ENCODE data around the gene COL18A1.
"Not testable (repeated sequence)": the region's sequence is repeated elsewhere in the genome, so short reads cannot be mapped to it uniquely, and the experiment has no call there.

Gene COL18A1

DNA sequence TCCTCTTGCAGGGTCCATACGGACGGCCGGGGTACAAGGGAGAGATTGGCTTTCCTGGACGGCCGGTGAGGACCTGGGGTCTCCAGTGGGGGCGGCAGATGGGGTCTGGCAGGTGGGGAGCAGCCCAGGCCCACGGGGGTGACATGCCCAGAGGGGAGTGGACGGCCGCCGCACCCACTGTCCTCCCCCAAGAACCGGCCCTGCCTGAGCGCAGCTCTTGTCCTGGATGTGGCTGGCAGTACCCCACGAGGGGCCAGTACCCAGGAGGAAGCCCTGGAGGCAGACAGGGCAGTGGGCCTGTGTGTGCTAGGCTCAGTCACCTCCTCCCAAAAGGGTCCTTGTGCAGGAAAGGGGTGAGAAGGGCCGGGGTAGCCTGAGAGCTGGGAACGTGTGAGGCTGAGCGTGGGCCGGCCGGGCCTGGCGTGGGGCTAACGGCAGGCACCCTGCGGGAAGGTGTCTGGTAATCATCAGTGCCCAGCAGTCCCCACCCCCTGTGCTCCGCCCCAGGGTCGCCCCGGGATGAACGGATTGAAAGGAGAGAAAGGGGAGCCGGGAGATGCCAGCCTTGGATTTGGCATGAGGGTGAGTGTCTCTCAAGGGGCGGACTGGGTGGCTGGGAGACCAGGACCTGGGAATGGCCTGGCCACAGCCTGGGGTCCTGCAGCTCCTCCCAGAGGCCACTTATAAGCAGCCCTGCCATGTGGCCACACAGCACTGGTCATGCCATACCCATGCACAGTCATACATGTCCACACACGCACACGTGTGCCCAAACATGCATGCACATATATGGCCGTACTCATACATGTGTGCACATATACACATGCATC lies 90.1 kb downstream of the COL18A1 start:
- no peak for DNase-seq (ENCODE audit: low spot score)

GRCh38 chr21:45496151-45496967 lies 91.4 kb downstream of the COL18A1 start:
- DNase-seq (ENCODE audit: low spot score) = no peak

DNA sequence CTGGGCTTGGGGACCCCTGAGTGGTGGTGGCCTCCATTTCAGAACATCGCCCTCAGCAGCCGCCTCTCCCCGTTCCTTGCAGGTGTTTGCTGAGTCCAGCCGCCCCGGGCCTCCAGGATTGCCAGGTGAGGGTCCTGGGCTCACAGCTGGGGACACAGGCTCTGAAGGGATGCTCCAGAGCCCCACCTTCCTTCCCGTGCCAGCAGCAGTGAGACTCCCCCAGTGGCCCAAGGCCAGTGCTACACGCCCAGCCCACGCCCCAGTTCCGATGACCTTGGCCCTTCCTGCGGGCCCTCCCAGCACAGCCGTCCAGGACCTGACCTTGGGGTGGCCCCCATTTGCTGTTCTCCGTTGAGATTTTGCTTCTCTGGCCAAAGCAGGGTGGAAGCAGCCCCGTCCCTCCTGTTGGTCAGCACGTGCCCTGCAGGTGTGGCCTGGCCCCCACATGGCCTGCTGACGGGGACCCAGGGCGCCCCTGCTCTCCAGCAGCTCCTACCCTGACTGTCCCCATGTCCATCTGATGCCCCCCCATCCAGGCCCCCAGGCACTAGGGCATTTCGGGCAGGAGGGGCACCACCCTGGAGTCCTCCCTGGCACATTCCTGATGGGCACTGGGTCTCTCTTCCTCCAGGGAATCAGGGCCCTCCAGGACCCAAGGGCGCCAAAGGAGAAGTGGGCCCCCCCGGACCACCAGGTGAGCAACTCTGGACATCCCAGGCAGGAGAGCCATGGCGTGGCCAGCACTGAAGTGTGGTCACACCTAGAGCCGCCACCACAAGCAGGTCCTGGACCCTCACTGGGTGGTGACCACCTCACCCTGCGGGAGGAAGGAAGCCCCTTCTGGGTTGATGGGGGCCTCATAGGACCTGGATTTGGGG lies 92.2 kb downstream of the COL18A1 start:
- DNase-seq (ENCODE audit: low spot score) = no peak

GRCh38 chr21:45497846-45498645 lies 93.1 kb downstream of the COL18A1 start:
- DNase-seq (ENCODE audit: low spot score) = no peak

GRCh38 chr21:45498646-45499000 lies 93.7 kb downstream of the COL18A1 start:
- no peak for DNase-seq (ENCODE audit: low spot score)

GRCh38 chr21:45499201-45499750 lies 94.3 kb downstream of the COL18A1 start:
- no peak for DNase-seq (ENCODE audit: low spot score)

DNA sequence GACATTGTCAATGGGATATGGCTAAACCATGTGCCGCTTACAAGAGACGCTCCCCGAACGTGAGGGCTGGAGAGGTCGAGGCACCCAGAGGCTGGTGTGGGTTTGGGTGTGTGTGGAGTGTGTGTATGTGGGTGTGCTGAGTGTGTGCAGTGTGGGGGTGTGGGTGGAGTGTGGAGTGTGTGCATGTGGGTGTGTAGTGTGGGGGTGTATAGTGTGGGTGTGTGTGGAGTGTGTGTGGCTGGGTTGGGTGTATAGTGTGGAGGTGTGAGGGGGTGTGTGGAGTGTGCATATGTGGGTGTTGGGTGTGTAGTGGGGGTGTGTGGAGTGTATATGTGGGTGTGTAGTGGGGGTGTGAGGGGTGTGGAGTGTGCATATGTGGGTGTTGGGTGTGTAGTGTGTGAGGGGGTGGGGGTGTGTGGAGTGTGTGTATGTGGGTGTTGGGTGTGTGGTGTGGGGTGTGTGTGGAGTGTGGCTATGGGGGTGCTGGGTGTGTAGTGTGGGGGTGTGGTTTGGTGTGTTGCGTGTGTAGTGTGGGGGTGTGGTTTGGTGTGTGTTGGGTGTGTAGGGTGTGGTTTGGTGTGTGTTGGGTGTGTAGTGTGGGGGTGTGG lies 95.1 kb downstream of the COL18A1 start:
- DNase-seq (ENCODE audit: low spot score) = no peak

GRCh38 chr21:45501081-45502005 lies 96.4 kb downstream of the COL18A1 start:
- DNase-seq (ENCODE audit: low spot score) = not testable (repeated sequence)

GRCh38 chr21:45502006-45502345 lies 97.0 kb downstream of the COL18A1 start:
- no peak for DNase-seq (ENCODE audit: low spot score)

GRCh38 chr21:45502600-45502999 lies 97.6 kb downstream of the COL18A1 start:
- DNase-seq (ENCODE audit: low spot score) = no peak

- DNase-seq (ENCODE audit: low spot score) = not testable (repeated sequence)
Measured at GRCh38 chr21:45503226-45503625, 98.3 kb downstream of the COL18A1 start.

- no peak for DNase-seq (ENCODE audit: low spot score)
Measured at GRCh38 chr21:45504021-45504515, 99.1 kb downstream of the COL18A1 start.

DNA sequence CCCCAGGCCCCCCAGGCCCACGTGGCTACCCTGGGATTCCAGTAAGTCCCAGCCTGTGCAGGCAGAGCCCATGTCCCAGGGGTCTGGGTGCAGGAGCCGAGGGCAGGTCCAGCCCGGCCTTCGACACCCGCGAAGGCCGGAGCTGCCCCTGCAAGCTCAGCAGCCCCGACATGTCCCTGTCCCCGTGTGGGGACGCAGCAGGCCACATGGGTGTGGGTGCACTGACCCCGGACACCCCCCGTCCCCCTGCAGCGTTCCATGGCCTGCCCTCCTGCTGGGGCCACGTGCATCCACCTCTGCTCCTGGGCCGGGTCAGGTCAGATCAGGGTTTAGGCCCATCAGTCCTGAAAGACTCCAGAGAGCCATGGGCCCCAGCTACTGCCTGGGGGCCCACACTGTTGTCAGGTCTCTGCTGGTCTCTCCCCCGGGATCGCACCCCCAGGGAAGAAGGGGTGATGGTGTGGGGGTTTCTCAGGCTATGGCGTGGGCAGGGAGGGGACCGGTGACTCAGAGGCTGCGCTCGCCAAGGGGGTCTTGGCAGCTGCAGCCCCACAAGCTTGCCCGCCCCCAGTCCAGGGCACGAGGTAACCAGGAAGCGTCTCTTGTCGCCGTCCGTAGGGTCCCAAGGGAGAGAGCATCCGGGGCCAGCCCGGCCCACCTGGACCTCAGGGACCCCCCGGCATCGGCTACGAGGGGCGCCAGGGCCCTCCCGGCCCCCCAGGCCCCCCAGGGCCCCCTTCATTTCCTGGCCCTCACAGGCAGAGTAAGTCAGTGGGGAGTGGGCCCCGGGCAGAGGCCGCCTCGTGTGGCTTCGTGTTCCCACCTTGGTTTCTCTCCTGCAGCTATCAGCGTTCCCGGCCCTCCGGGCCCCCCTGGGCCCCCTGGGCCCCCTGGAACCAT lies 99.8 kb downstream of the COL18A1 start:
- DNase-seq (ENCODE audit: low spot score) = no peak

DNA sequence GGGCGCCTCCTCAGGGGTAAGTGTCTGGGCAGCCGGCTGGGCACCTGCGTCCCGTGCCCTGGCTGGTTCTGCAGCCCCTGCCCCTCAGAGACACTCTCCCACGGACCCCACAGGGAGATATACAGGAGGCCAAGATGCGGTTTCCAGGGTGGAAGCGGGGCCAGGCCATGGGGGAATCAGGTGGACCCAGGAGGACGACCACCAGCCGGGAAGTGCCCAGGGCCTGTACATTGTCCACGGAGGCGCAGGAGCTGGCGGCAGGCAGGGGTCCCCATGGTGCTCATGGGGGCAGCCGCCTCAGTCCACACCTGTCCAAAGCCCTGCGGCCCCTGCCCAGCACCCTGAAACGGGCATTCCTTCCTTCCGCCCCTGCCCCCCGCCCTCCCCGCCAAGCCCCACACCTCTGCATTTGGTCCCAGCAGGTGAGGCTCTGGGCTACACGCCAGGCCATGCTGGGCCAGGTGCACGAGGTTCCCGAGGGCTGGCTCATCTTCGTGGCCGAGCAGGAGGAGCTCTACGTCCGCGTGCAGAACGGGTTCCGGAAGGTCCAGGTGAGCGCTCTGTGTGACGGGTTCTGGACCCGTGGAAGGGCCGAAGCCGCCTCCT lies 100.6 kb downstream of the COL18A1 start:
- no peak for DNase-seq (ENCODE audit: low spot score)

DNA sequence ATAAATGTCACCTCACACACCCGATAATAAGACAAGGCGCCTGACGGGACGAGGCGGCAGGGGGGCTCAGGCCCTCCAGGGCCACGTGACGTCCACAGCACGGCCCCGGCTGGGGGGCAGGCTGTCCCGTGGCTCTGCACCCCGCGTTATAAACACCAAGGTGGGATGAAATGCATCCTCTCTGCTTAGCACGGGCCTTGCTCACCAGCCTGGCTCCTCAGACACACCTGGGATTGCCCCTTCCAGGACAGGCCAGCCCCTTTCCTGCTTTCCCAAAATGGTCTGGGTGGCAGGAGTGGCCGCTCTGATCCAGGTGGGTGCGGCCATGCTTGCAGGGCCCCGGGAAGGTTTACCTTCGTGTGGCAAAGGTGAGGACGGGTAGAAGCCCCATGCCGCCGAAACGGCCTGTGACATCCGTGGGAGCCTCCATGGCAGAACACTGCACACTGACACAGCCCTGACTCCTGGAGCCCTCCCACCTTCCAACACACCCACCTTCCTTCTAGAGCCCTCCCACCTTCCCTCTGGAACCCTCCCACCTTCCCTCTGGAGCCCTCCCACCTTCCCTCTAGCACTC lies 101.4 kb downstream of the COL18A1 start:
- DNase-seq (ENCODE audit: low spot score) = no peak

- no peak for DNase-seq (ENCODE audit: low spot score)
Measured at GRCh38 chr21:45506836-45507522, 102.0 kb downstream of the COL18A1 start.

GRCh38 chr21:45507523-45507875 lies 102.5 kb downstream of the COL18A1 start:
- no peak for DNase-seq (ENCODE audit: low spot score)

All from GM03348 (cell line).